ENCODE results near the gene SLC44A3.

GRCh38 chr1:94772845-94773244 lies 47.3 kb upstream of the SLC44A3 start:
- TF ChIP-seq CTCF (IDR thresholded peaks at IDR 0.05) (no peak), POLR2A (IDR thresholded peaks at IDR 0.05) (no peak)

All from stomach (tissue), 4 donors.